GM10266 (cell line): ENCODE data around the gene PDE3B.
"Not testable (repeated sequence)": the region's sequence is repeated elsewhere in the genome, so short reads cannot be mapped to it uniquely, and the experiment has no call there.

ENCODE experiments used
- DNase-seq: peaks from one replicate; pipeline ENCODE4 v3.0.0; 2012; ENCODE audit errors: extremely low spot score
- CTCF ChIP-seq: IDR thresholded peaks from 2 replicates; pipeline ENCODE4 v1.5.1; 2012; ENCODE audit warnings: mild to moderate bottlenecking, low read depth; ENCODE audit not compliant: control insufficient read depth, insufficient read depth; ENCODE audit errors: missing control alignments

PDE3B gene

GRCh38 chr11:14650064-14650463 is 6.5 kb downstream of the PDE3B start:
- DNase-seq, result no peak
- no peak for TF ChIP-seq CTCF

- DNase-seq, result no peak
- TF ChIP-seq CTCF, result no peak
Measured at GRCh38 chr11:14653090-14653489, 9.5 kb downstream of the PDE3B start.

- no peak for TF ChIP-seq CTCF
- DNase-seq, result no peak
Measured at GRCh38 chr11:14655435-14655834, 11.8 kb downstream of the PDE3B start.

GRCh38 chr11:14656536-14657457 is 13.2 kb downstream of the PDE3B start:
- DNase-seq, result no peak
- TF ChIP-seq CTCF, result no peak

GRCh38 chr11:14657841-14658240 is 14.2 kb downstream of the PDE3B start:
- TF ChIP-seq CTCF, result no peak
- DNase-seq, result no peak

GRCh38 chr11:14664926-14665325 is 21.3 kb downstream of the PDE3B start:
- not testable (repeated sequence) for DNase-seq

GRCh38 chr11:14667329-14667728 is 23.7 kb downstream of the PDE3B start:
- not testable (repeated sequence) for DNase-seq

- no peak for DNase-seq
- no peak for TF ChIP-seq CTCF
Measured at GRCh38 chr11:14668731-14669301, 25.2 kb downstream of the PDE3B start.
